ENCODE data around the gene MAP6.

MAP6 gene

DNA sequence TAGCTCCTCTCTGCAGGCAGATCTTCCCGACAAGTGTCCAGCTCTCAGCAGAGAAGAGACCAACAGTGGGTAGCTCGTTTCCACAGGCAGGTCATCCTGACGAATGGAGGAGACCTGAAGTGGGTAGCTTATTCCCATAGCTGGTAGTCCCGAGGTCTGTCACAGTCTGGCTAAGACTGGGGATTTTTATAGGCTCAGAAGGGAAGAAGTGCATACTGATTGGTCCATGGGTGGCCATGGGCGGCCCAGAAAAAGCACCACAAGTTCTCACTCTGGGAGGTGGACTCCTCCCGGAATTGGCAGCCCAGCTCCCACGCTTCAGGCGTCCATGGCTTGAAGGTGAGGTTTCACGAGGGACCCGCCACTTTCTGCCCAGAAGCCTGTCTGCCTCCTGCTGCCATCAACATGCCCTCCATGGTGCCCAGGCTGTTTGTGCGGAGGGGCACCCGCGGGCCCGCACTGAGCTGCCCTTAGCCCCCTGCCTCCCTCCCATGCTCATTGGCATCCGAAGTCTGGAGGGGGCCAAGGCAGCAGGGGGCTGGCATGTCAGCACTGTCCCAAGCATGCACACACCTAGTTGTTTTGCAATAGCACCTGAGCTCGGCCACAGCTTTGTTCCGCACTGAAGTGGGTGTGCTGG lies 9.9 kb upstream of the MAP6 start:
- no peak overlapping the region for H3K27ac ChIP-seq (ENCODE audit: poor library complexity, severe bottlenecking)
- TF ChIP-seq, protein P1, sequence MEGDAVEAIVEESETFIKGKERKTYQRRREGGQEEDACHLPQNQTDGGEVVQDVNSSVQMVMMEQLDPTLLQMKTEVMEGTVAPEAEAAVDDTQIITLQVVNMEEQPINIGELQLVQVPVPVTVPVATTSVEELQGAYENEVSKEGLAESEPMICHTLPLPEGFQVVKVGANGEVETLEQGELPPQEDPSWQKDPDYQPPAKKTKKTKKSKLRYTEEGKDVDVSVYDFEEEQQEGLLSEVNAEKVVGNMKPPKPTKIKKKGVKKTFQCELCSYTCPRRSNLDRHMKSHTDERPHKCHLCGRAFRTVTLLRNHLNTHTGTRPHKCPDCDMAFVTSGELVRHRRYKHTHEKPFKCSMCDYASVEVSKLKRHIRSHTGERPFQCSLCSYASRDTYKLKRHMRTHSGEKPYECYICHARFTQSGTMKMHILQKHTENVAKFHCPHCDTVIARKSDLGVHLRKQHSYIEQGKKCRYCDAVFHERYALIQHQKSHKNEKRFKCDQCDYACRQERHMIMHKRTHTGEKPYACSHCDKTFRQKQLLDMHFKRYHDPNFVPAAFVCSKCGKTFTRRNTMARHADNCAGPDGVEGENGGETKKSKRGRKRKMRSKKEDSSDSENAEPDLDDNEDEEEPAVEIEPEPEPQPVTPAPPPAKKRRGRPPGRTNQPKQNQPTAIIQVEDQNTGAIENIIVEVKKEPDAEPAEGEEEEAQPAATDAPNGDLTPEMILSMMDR (IDR thresholded peaks at IDR 0.05; ENCODE audit: poor library complexity, severe bottlenecking), result no peak
- DNase-seq (ENCODE audit: low spot score) (no peak), ATAC-seq (ENCODE audit: low read depth) (no peak)
- H3K4me3 ChIP-seq (ENCODE audit: severe bottlenecking), result no peak overlapping the region
- no peaks in the 10 kb centered on the region for H3K36me3 ChIP-seq (ENCODE audit: low read depth)
- H3K27me3 ChIP-seq (ENCODE audit: insufficient read depth, poor library complexity, severe bottlenecking), result peaks cover 22% of the 10 kb centered on the region
- H3K9me3 ChIP-seq (ENCODE audit: severe bottlenecking), result peaks cover 5% of the 10 kb centered on the region
- H3K4me1 ChIP-seq (ENCODE audit: insufficient read depth, poor library complexity, severe bottlenecking), result no peaks in the 10 kb centered on the region

DNA sequence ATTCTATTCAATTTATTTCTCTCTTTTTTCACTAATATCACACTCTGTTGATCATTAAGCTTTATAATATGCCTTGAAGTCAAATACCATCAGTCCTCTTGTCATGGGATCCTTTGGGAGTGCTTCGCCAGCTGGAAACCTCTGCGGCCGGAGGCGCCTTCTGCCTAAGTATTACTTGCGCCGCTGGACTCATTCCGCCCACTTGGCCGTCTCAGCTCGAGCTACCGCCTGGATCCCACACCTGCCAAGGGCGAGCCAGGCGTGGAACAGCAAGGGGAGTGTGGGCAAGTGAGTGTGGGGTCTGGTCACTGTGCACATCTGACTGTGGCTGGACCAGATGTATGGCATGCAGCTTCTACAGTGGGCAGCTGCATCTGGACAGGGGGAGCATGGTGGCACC lies 9.1 kb upstream of the MAP6 start:
- TF ChIP-seq, protein P1 (IDR thresholded peaks at IDR 0.05; ENCODE audit: poor library complexity, severe bottlenecking), result no peak
- Histone ChIP-seq H3K36me3 (ENCODE audit: low read depth) (no peaks in the 10 kb centered on the region), H3K4me3 (ENCODE audit: severe bottlenecking) (no peak overlapping the region), H3K27me3 (ENCODE audit: insufficient read depth, poor library complexity, severe bottlenecking) (peaks cover 22% of the 10 kb centered on the region), H3K27ac (ENCODE audit: poor library complexity, severe bottlenecking) (no peak overlapping the region), H3K9me3 (ENCODE audit: severe bottlenecking) (peaks cover 5% of the 10 kb centered on the region), H3K4me1 (ENCODE audit: insufficient read depth, poor library complexity, severe bottlenecking) (no peaks in the 10 kb centered on the region)
- ATAC-seq (ENCODE audit: low read depth) (no peak), DNase-seq (ENCODE audit: low spot score) (no peak)

DNA sequence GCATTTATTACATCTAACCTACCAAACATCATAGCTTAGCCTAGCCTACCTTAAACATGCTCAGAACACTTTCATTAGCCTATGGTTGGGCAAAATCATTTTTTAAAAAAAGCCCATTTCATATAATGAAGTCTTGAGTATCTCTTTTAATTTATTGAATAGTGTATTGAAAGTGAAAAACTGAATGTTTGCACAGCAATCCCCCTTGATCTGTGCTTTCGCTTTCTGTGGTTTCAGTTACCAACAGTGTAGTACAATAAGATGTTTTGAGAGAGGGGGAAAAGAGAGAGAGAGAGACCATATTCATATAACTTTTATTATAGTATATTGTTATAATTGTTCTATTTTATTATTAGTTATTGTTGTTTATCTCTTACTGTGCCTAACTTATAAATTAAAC lies 8.4 kb upstream of the MAP6 start:
- H3K4me3 ChIP-seq (ENCODE audit: severe bottlenecking), result no peak overlapping the region
- H3K27me3 ChIP-seq (ENCODE audit: insufficient read depth, poor library complexity, severe bottlenecking), result peaks cover 22% of the 10 kb centered on the region
- ATAC-seq (ENCODE audit: low read depth) (no peak), DNase-seq (ENCODE audit: low spot score) (no peak)
- TF ChIP-seq, protein P1 (IDR thresholded peaks at IDR 0.05; ENCODE audit: poor library complexity, severe bottlenecking), result no peak
- H3K27ac ChIP-seq (ENCODE audit: poor library complexity, severe bottlenecking), result no peak overlapping the region
- no peaks in the 10 kb centered on the region for H3K36me3 ChIP-seq (ENCODE audit: low read depth)
- H3K9me3 ChIP-seq (ENCODE audit: severe bottlenecking), result peaks cover 3% of the 10 kb centered on the region
- no peaks in the 10 kb centered on the region for H3K4me1 ChIP-seq (ENCODE audit: insufficient read depth, poor library complexity, severe bottlenecking)

DNA sequence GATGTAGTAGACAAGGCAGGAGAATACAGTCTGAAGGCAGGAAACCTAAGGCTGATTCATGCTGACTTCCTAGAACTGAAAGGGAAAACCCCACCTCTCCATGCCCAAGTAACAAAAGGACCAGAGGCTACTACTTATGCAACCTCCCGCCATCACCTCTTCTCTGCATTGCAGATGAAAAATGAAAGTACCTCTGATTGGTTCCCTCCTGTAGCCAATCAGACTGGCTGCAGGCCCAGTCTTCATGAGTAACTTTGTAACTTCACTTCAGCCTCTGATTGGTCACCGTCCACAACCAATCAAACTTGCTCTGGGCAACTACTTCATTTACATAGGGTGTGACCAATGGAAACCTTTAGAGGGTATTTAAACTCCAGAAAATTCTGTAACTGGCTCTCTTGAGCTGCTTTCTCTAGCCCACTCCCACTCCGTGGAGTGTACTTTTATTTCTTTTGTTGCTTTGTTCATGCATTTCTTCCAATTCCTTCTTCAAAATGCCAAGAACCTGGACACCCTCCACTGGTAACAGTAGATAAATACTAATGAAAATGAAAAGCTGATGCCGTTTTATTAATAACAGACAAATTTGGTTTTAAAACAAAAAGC lies 5.2 kb upstream of the MAP6 start:
- Histone ChIP-seq H3K4me1 (ENCODE audit: insufficient read depth, poor library complexity, severe bottlenecking) (no peaks in the 10 kb centered on the region), H3K27ac (ENCODE audit: poor library complexity, severe bottlenecking) (no peak overlapping the region), H3K27me3 (ENCODE audit: insufficient read depth, poor library complexity, severe bottlenecking) (peaks cover 36% of the 10 kb centered on the region), H3K36me3 (ENCODE audit: low read depth) (no peaks in the 10 kb centered on the region), H3K4me3 (ENCODE audit: severe bottlenecking) (no peak overlapping the region), H3K9me3 (ENCODE audit: severe bottlenecking) (peaks cover 3% of the 10 kb centered on the region)
- no peak for DNase-seq (ENCODE audit: low spot score)
- TF ChIP-seq, protein P1 (IDR thresholded peaks at IDR 0.05; ENCODE audit: poor library complexity, severe bottlenecking), result no peak
- ATAC-seq (ENCODE audit: low read depth), result peak; percentile 83

DNA sequence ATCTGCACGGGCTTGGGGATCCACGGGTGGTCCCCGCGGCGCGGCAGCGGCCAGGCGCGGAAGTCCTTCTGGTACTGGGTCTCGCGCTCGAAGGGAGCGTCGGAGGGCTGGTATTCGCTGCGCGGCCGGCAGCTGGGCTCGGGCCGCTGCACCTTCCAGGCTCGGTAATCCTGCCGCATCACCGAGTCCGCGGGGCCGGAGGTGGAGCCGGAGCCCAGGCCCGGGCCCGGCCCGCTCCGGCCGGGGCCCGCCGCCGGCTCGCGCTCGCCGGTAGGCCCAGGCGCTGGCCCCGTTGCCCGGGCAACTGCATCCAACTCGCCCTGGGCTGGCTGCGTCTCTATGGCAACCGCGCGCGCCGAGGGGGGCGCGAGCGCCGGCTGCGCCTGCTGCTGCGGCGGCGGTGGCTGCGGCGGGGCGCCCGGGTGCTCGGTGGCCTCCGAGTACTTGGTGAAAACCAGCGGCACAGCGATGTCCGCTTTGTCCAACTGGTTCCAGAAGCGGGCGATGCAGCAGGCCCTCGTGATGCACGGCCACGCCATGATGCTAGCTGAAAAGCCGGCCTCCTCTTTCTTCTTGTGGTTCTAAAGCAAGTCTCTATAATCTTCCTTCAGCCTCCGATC lies 897 bp downstream of the MAP6 start:
- TF ChIP-seq, protein P1 (IDR thresholded peaks at IDR 0.05; ENCODE audit: poor library complexity, severe bottlenecking), result no peak
- H3K27ac ChIP-seq (ENCODE audit: poor library complexity, severe bottlenecking), result no peak overlapping the region
- DNase-seq (ENCODE audit: low spot score) (no peak), ATAC-seq (ENCODE audit: low read depth) (peak; percentile 35)
- H3K4me1 ChIP-seq (ENCODE audit: insufficient read depth, poor library complexity, severe bottlenecking), result no peaks in the 10 kb centered on the region
- no peaks in the 10 kb centered on the region for H3K36me3 ChIP-seq (ENCODE audit: low read depth)
- peak overlapping the region; percentile 31 for H3K4me3 ChIP-seq (ENCODE audit: severe bottlenecking)
- peaks cover 30% of the 10 kb centered on the region for H3K27me3 ChIP-seq (ENCODE audit: insufficient read depth, poor library complexity, severe bottlenecking)
- H3K9me3 ChIP-seq (ENCODE audit: severe bottlenecking), result no peaks in the 10 kb centered on the region
